ENCODE data around the gene CTXND2. TPM values are rescaled to one million over a fixed set of nuclear protein-coding genes. Genes with fewer than 3 reads are reported as not detected.

CTXND2 gene
- total RNA-seq, result 0.15 TPM in 1 of 2 replicates, not detected in the other

DNA sequence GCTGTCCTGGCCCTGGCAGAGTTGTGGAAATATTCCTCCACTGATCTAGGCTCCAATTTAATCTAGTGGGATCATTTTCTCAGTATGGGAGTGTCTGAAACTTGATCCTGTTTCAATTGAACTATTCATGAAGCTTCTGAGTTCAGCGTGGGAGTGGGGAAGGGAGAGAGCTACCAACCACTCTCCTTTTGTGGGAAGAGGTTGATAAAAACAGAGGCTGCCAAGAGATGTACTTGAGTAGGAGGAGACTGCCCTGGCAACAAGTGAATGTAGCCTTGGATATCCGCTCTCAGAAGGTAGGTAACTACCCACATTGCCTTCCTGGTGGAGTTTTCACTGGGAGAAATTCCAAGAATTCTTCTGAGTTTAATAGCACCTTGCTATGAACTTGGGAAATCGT lies at the start of gene CTXND2:
Gene CTXND2 (plus strand): TSS at position 119 of the 400 bp plus-strand sequence. CDS start 25,179 bp downstream, outside the sequence.

GRCh38 chr1:150926097-150926741 lies 39.3 kb downstream of the CTXND2 start, which contains the start of gene SETDB1:
Gene SETDB1, plus strand, starts transcription at chr1:150926363. Its CDS starts 1,352 bp downstream, at chr1:150927715.

Other genes starting within 250 kb of the CTXND2 start
- gene GOLPH3L, start 190.0 kb upstream of the CTXND2 start, total RNA-seq, result 11.9 and 13.1 TPM in 2 replicates
- not detected in 2 replicates for gene HORMAD1, start 166.2 kb upstream of the CTXND2 start, total RNA-seq
- 0.15 and 0.17 TPM in 2 replicates for gene CTSS, start 121.4 kb upstream of the CTXND2 start, total RNA-seq
- 49.1 and 50.4 TPM in 2 replicates for gene CTSK, start 78.9 kb upstream of the CTXND2 start, total RNA-seq
- gene ARNT, start 10.5 kb upstream of the CTXND2 start, total RNA-seq, result 19.6 and 26.6 TPM in 2 replicates
- gene SETDB1, start 39.2 kb downstream of the CTXND2 start, total RNA-seq, result 18.8 and 21.0 TPM in 2 replicates
- 113 and 125 TPM in 2 replicates for gene CERS2, start 87.7 kb downstream of the CTXND2 start, total RNA-seq
- gene ANXA9, start 95.2 kb downstream of the CTXND2 start, total RNA-seq, result 0.17 and 0.30 TPM in 2 replicates
- gene MINDY1, start 119.8 kb downstream of the CTXND2 start, total RNA-seq, result 8.8 and 9.8 TPM in 2 replicates
- 8.2 and 8.4 TPM in 2 replicates for gene PRUNE1, start 121.3 kb downstream of the CTXND2 start, total RNA-seq
- under 0.01 and 0.17 TPM in 2 replicates for gene BNIPL, start 149.4 kb downstream of the CTXND2 start, total RNA-seq
- gene C1orf56, start 160.6 kb downstream of the CTXND2 start, total RNA-seq, result 3.0 and 3.4 TPM in 2 replicates
- gene CDC42SE1, start 172.5 kb downstream of the CTXND2 start, total RNA-seq, result 27.6 and 28.7 TPM in 2 replicates
- 5.8 and 6.4 TPM in 2 replicates for gene MLLT11, start 173.3 kb downstream of the CTXND2 start, total RNA-seq
- gene GABPB2, start 183.6 kb downstream of the CTXND2 start, total RNA-seq, result 5.5 and 6.1 TPM in 2 replicates